HEK293 (cell line): ENCODE measurements around the gene C2orf78.
A peak's percentile ranks its signal among the peaks of the same experiment; 100 is the strongest.

Source experiments
- CTCF ChIA-PET: fragments of 350-600 bp; formaldehyde crosslinking; extraction: SDS; loops from one replicate; lab custom pipeline; 2021; ENCODE audit warnings: antibody characterized with exemption; lab: Yijun Ruan, JAX
- POLR2A ChIA-PET: fragments of 300-600 bp; formaldehyde crosslinking; extraction: SDS; loops from one replicate; lab custom pipeline; 2020; ENCODE audit warnings: antibody characterized with exemption, inconsistent platforms; lab: Yijun Ruan, JAX
- H3K27ac ChIP-seq: fragments of 200-500 bp; sonication (Bioruptor generic); 2 replicates; pipeline ENCODE4 v1.5.1; 2014; ENCODE audit warnings: low read depth, low read length, control low read depth, inconsistent platforms; ENCODE audit errors: extremely low read depth
- H3K36me3 ChIP-seq, 2 experiments: fragments of 200-500 bp in 1 of 2; sonication (Bioruptor generic) in 1 of 2; 1 replicate in 1 of 2; 2 replicates in 1 of 2; pipeline ENCODE4 v1.5.1; 2014 to 2017; ENCODE audit warnings: inconsistent platforms in 2 of 2, low read length in 2 of 2; ENCODE audit not compliant: control insufficient read depth in 2 of 2, insufficient read depth in 1 of 2
- H3K4me1 ChIP-seq: fragments of 200-500 bp; sonication (Bioruptor generic); 2 replicates; pipeline ENCODE4 v1.5.1; 2014; ENCODE audit warnings: mild to moderate bottlenecking, low read length, inconsistent platforms; ENCODE audit not compliant: control insufficient read depth, insufficient read depth
- H3K4me3 ChIP-seq: 2 replicates; pipeline ENCODE4 v1.5.1; 2011; ENCODE audit warnings: low read depth, mild to moderate bottlenecking, control low read depth, low read length, moderate library complexity
- H3K9me3 ChIP-seq: fragments of 200-500 bp; sonication (Bioruptor generic); 2 replicates; pipeline ENCODE4 v1.5.1; 2014; ENCODE audit warnings: low read depth, low read length, inconsistent platforms; ENCODE audit not compliant: control insufficient read depth, insufficient read depth
- EGR2 ChIP-seq: fragments of 450-650 bp; formaldehyde crosslinking; IDR thresholded peaks from 2 replicates; pipeline ENCODE4 v1.5.1; 2016; ENCODE audit warnings: low read depth, missing biosample characterization, missing genetic modification characterization
- KLF16 ChIP-seq: fragments of 450-650 bp; formaldehyde crosslinking; IDR thresholded peaks from 2 replicates; pipeline ENCODE4 v1.5.1; 2017; ENCODE audit warnings: missing biosample characterization, missing genetic modification characterization
- SP3 ChIP-seq: fragments of 450-650 bp; formaldehyde crosslinking; IDR thresholded peaks from 2 replicates; pipeline ENCODE4 v1.5.1; 2016; ENCODE audit warnings: missing biosample characterization, missing genetic modification characterization
- SP7 ChIP-seq: fragments of 450-650 bp; formaldehyde crosslinking; IDR thresholded peaks from 2 replicates; pipeline ENCODE4 v1.5.1; 2016; ENCODE audit warnings: missing biosample characterization, missing genetic modification characterization
- YY1 ChIP-seq: fragments of 450-650 bp; formaldehyde crosslinking; IDR thresholded peaks from 2 replicates; pipeline ENCODE4 v1.5.1; 2018; ENCODE audit warnings: missing biosample characterization, missing genetic modification characterization
- ZBTB17 ChIP-seq: fragments of 450-650 bp; formaldehyde crosslinking; IDR thresholded peaks from 2 replicates; pipeline ENCODE4 v1.5.1; 2016; ENCODE audit warnings: missing biosample characterization, missing genetic modification characterization
- ZBTB20 ChIP-seq: fragments of 450-650 bp; formaldehyde crosslinking; IDR thresholded peaks from 2 replicates; pipeline ENCODE4 v1.5.1; 2016; ENCODE audit warnings: missing biosample characterization, missing genetic modification characterization
- ZBTB7A ChIP-seq: fragments of 450-650 bp; formaldehyde crosslinking; IDR thresholded peaks from 2 replicates; pipeline ENCODE4 v1.5.1; 2016; ENCODE audit warnings: low read depth, missing biosample characterization, missing genetic modification characterization
- ZFHX2 ChIP-seq: fragments of 450-650 bp; formaldehyde crosslinking; conservative IDR thresholded peaks from 2 replicates; pipeline ENCODE4 v1.5.1; 2016; ENCODE audit warnings: missing biosample characterization, missing genetic modification characterization
- ZNF140 ChIP-seq: fragments of 450-650 bp; formaldehyde crosslinking; IDR thresholded peaks from 2 replicates; pipeline ENCODE4 v1.5.1; 2016; ENCODE audit warnings: missing biosample characterization, missing genetic modification characterization
- ZNF223 ChIP-seq: fragments of 450-650 bp; formaldehyde crosslinking; IDR thresholded peaks from 2 replicates; pipeline ENCODE4 v1.5.1; 2016; ENCODE audit warnings: missing biosample characterization, missing genetic modification characterization
- ZNF335 ChIP-seq: fragments of 450-650 bp; formaldehyde crosslinking; conservative IDR thresholded peaks from 2 replicates; pipeline ENCODE4 v1.5.1; 2016; ENCODE audit warnings: missing biosample characterization, missing genetic modification characterization
- ZNF366 ChIP-seq: fragments of 450-650 bp; formaldehyde crosslinking; conservative IDR thresholded peaks from 2 replicates; pipeline ENCODE4 v1.5.1; 2016; ENCODE audit warnings: missing biosample characterization, missing genetic modification characterization
- ZNF514 ChIP-seq: fragments of 450-650 bp; formaldehyde crosslinking; IDR thresholded peaks from 2 replicates; pipeline ENCODE4 v1.5.1; 2016; ENCODE audit warnings: missing biosample characterization, missing genetic modification characterization
- ZNF610 ChIP-seq: fragments of 450-650 bp; formaldehyde crosslinking; IDR thresholded peaks from 2 replicates; pipeline ENCODE4 v1.5.1; 2016; ENCODE audit warnings: missing biosample characterization, missing genetic modification characterization, borderline replicate concordance
- ZNF658 ChIP-seq: fragments of 450-650 bp; formaldehyde crosslinking; IDR thresholded peaks from 2 replicates; pipeline ENCODE4; 2016; ENCODE audit warnings: missing biosample characterization, missing genetic modification characterization
- TF ChIP-seq, protein P1 (sequence below): fragments of 450-650 bp; formaldehyde crosslinking; IDR thresholded peaks from 2 replicates; pipeline ENCODE4 v1.5.1; 2016; ENCODE audit warnings: missing biosample characterization, missing genetic modification characterization
- TF ChIP-seq, protein P2 (sequence below): fragments of 450-650 bp; formaldehyde crosslinking; IDR thresholded peaks from 2 replicates; pipeline ENCODE4 v1.5.1; 2017; ENCODE audit warnings: missing biosample characterization, missing genetic modification characterization
- TF ChIP-seq, protein P3 (sequence below): fragments of 450-650 bp; formaldehyde crosslinking; IDR thresholded peaks from 2 replicates; pipeline ENCODE4 v1.5.1; 2016; ENCODE audit warnings: missing biosample characterization, missing genetic modification characterization
- TF ChIP-seq, protein P4 (sequence below): fragments of 450-650 bp; formaldehyde crosslinking; conservative IDR thresholded peaks from 2 replicates; pipeline ENCODE4 v1.5.1; 2016; ENCODE audit warnings: low read depth, missing biosample characterization, missing genetic modification characterization
- TF ChIP-seq, protein P5 (sequence below): fragments of 450-650 bp; formaldehyde crosslinking; IDR thresholded peaks from 2 replicates; pipeline ENCODE4 v1.5.1; 2017; ENCODE audit warnings: missing biosample characterization, missing genetic modification characterization

The C2orf78 gene

DNA sequence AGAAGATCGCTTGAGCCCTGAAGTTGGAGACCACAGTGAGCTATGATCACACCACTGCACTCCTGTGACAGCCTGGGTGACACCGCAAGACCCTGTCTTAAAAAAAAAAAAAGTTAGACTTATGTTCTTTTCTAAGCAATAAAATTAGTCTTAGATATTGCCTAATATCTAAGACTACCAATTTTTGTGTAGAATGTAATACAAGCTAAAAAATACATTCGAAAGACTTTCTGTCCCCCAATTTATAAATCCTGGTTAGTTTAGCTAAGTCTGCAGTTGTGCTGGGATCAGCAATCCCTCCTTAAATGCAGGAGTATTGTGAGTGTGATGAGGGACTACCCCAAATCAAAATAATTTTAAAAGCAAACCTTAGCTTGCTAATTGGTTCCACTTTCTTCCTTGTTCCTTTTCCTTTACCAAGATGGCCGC lies 44.4 kb downstream of the C2orf78 start:
- Histone ChIP-seq H3K4me1 (0 out of 2 replicates have a peak, but pooled peaks cover 4% of the 10 kb centered on the region), H3K9me3 (no peaks in the 10 kb centered on the region), H3K36me3 (peaks cover 13 to 28% of the 10 kb centered on the region in 2 experiments), H3K27ac (no peak overlapping the region), H3K4me3 (peak overlapping the region; percentile 91)
- TF ChIP-seq ZNF658 (tag by site-specific recombination) (no peak), YY1 (tag by site-specific recombination) (0 out of 2 replicates have a peak, but pooled peaks have one; percentile 65)
- POLR2A ChIA-PET: interaction anchor here (0.6 to 1.9 kb wide), 14 partner anchors 11 to 563 kb away, joined by 3 to 11 read pairs (median 5); partner anchors contain the start of genes MOB1A, MTHFD2 and TPRKB
- CTCF ChIA-PET: interaction anchor here (0.6 to 7.7 kb wide), 15 partner anchors 11 to 785 kb away, joined by 3 to 155 read pairs (median 3); partner anchors contain the start of gene BOLA3

DNA sequence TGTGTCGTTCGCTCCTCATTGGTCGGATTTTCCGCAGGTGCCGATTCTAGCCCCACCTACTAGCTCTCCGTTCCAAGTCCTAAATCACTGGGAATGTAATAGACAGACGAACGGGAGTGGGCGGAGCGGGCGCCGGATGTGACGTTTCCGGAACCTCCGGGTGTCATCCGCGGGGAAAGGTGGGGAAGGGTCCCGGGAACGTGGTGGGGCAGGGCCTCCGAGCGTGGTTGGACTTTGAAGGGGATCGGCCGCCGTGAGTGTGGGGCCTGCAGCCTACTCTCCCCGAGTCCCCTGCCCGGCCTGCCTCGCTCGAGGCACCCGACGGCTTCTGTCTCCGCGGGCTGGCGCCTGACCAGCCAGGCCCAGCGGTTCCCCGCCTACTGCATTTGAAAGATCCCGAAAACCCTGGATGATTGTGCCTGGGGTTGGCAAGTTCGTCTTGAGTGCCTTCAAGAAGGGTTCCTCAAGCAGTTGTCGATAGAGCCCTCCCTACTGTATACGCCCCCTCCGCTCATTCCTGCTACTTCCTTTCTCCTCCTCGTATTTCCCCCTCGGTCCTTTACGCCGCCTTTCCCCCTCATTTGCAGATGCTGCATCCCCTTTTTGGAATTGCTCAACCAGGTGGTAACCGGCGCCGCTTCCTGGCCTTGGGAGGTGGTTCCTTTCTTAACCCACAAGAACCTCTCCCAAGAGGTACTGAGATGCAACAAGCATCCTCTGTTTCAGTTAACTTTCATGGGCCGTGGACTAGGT lies 45.0 kb downstream of the C2orf78 start, which contains the start of gene STAMBP:
TSS of gene STAMBP (plus strand) at position 144 of the 753 bp plus-strand sequence. CDS start 1,896 bp downstream, outside the sequence.
- Histone ChIP-seq H3K4me3 (peak within 1 kb of the TSS; percentile 91), H3K27ac (peak within 1 kb of the TSS; percentile 80), H3K9me3 (no peaks in the 10 kb centered on the region), H3K4me1 (0 out of 2 replicates have a peak, but pooled peaks cover 4% of the 10 kb centered on the region), H3K36me3 (peaks cover 18 to 33% of the 10 kb centered on the region in 2 experiments)
- CTCF ChIA-PET: interaction anchor here (0.6 to 7.7 kb wide), 10 partner anchors 11 to 785 kb away, joined by 3 to 155 read pairs (median 3); partner anchors contain the start of gene BOLA3
- POLR2A ChIA-PET: interaction anchor here (0.6 to 1.9 kb wide), 14 partner anchors 10 to 562 kb away, joined by 3 to 11 read pairs (median 5); partner anchors contain the start of genes MOB1A, MTHFD2 and TPRKB
- TF ChIP-seq SP3 (tag by site-specific recombination) (peak; percentile 86), ZBTB20 (tag by site-specific recombination) (peak; percentile 97), KLF16 (tag by site-specific recombination) (peak; percentile 95), ZNF514 (tag by site-specific recombination) (no peak), SP7 (tag by site-specific recombination) (peak; percentile 50), ZNF366 (tag by site-specific recombination) (peak; percentile 39; the same call in 1 of the 2 replicates), ZNF610 (tag by site-specific recombination) (peak; percentile 31; the same call in 1 of the 2 replicates), ZNF140 (tag by site-specific recombination) (no peak), ZNF223 (tag by site-specific recombination) (no peak), ZNF335 (tag by site-specific recombination) (peak; percentile 91), ZBTB17 (tag by site-specific recombination) (peak; percentile 78), EGR2 (tag by site-specific recombination) (0 out of 2 replicates have a peak, but pooled peaks have one; percentile 24), ZBTB7A (tag by site-specific recombination) (peak; percentile 90), ZFHX2 (tag by site-specific recombination) (peak; percentile 58)
- TF ChIP-seq, protein P1, sequence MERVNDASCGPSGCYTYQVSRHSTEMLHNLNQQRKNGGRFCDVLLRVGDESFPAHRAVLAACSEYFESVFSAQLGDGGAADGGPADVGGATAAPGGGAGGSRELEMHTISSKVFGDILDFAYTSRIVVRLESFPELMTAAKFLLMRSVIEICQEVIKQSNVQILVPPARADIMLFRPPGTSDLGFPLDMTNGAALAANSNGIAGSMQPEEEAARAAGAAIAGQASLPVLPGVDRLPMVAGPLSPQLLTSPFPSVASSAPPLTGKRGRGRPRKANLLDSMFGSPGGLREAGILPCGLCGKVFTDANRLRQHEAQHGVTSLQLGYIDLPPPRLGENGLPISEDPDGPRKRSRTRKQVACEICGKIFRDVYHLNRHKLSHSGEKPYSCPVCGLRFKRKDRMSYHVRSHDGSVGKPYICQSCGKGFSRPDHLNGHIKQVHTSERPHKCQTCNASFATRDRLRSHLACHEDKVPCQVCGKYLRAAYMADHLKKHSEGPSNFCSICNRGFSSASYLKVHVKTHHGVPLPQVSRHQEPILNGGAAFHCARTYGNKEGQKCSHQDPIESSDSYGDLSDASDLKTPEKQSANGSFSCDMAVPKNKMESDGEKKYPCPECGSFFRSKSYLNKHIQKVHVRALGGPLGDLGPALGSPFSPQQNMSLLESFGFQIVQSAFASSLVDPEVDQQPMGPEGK (tag by site-specific recombination): peak; percentile 39
- TF ChIP-seq, protein P2, sequence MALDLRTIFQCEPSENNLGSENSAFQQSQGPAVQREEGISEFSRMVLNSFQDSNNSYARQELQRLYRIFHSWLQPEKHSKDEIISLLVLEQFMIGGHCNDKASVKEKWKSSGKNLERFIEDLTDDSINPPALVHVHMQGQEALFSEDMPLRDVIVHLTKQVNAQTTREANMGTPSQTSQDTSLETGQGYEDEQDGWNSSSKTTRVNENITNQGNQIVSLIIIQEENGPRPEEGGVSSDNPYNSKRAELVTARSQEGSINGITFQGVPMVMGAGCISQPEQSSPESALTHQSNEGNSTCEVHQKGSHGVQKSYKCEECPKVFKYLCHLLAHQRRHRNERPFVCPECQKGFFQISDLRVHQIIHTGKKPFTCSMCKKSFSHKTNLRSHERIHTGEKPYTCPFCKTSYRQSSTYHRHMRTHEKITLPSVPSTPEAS: no peak
- TF ChIP-seq, protein P3, sequence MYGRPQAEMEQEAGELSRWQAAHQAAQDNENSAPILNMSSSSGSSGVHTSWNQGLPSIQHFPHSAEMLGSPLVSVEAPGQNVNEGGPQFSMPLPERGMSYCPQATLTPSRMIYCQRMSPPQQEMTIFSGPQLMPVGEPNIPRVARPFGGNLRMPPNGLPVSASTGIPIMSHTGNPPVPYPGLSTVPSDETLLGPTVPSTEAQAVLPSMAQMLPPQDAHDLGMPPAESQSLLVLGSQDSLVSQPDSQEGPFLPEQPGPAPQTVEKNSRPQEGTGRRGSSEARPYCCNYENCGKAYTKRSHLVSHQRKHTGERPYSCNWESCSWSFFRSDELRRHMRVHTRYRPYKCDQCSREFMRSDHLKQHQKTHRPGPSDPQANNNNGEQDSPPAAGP (tag by site-specific recombination): peak; percentile 52; the same call in 1 of the 2 replicates
- TF ChIP-seq, protein P4, sequence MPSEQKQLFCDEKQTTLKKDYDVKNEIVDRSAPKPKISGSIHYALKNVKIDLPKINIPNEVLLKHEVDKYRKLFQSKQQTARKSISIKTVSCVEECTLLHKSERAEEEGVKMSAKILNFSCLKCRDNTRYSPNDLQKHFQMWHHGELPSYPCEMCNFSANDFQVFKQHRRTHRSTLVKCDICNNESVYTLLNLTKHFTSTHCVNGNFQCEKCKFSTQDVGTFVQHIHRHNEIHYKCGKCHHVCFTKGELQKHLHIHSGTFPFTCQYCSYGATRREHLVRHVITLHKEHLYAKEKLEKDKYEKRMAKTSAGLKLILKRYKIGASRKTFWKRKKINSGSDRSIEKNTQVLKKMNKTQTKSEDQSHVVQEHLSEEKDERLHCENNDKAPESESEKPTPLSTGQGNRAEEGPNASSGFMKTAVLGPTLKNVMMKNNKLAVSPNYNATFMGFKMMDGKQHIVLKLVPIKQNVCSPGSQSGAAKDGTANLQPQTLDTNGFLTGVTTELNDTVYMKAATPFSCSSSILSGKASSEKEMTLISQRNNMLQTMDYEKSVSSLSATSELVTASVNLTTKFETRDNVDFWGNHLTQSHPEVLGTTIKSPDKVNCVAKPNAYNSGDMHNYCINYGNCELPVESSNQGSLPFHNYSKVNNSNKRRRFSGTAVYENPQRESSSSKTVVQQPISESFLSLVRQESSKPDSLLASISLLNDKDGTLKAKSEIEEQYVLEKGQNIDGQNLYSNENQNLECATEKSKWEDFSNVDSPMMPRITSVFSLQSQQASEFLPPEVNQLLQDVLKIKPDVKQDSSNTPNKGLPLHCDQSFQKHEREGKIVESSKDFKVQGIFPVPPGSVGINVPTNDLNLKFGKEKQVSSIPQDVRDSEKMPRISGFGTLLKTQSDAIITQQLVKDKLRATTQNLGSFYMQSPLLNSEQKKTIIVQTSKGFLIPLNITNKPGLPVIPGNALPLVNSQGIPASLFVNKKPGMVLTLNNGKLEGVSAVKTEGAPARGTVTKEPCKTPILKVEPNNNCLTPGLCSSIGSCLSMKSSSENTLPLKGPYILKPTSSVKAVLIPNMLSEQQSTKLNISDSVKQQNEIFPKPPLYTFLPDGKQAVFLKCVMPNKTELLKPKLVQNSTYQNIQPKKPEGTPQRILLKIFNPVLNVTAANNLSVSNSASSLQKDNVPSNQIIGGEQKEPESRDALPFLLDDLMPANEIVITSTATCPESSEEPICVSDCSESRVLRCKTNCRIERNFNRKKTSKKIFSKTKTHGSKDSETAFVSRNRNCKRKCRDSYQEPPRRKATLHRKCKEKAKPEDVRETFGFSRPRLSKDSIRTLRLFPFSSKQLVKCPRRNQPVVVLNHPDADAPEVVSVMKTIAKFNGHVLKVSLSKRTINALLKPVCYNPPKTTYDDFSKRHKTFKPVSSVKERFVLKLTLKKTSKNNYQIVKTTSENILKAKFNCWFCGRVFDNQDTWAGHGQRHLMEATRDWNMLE (tag by site-specific recombination): peak; percentile 76
- TF ChIP-seq, protein P5, sequence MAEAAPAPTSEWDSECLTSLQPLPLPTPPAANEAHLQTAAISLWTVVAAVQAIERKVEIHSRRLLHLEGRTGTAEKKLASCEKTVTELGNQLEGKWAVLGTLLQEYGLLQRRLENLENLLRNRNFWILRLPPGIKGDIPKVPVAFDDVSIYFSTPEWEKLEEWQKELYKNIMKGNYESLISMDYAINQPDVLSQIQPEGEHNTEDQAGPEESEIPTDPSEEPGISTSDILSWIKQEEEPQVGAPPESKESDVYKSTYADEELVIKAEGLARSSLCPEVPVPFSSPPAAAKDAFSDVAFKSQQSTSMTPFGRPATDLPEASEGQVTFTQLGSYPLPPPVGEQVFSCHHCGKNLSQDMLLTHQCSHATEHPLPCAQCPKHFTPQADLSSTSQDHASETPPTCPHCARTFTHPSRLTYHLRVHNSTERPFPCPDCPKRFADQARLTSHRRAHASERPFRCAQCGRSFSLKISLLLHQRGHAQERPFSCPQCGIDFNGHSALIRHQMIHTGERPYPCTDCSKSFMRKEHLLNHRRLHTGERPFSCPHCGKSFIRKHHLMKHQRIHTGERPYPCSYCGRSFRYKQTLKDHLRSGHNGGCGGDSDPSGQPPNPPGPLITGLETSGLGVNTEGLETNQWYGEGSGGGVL (tag by site-specific recombination): peak; percentile 77
